HepG2 (cell line): ENCODE measurements around the gene ZNF880. TPM values are rescaled to one million over a fixed set of nuclear protein-coding genes. Genes with fewer than 3 reads are reported as not detected.

ENCODE experiments used
- ATAC-seq: fragments of 200-7000 bp; cut with Tn5 transposase; 3 replicates; pipeline ENCODE4 v1.9.1; 2020; ENCODE audit warnings: mild to moderate bottlenecking, moderate library complexity
- BruUV-seq: library from RNA; stranded (reverse); fragments of 400-500 nt; replicated peaks from 2 replicates; lab custom pipeline; 2021; lab: Mats Ljungman, UMichigan
- CTCF ChIA-PET: fragments of 300-600 bp; formaldehyde crosslinking; extraction: SDS; loops from one replicate; lab custom pipeline; 2021; ENCODE audit warnings: low total read pairs, inconsistent platforms, low intra/inter-chr PET ratio; lab: Yijun Ruan, JAX
- POLR2A ChIA-PET: fragments of 350-600 bp; sonication (Branson Sonifier 250); formaldehyde crosslinking; loops from one replicate; lab custom pipeline; 2020; ENCODE audit warnings: antibody characterized with exemption, inconsistent platforms; lab: Yijun Ruan, JAX
- DNase-seq: peaks from one replicate; pipeline ENCODE4 v3.0.0-alpha.2; 2015; ENCODE audit warnings: low spot score
- FAIRE-seq: peaks from 3 replicates; lab custom pipeline; 2011; peaks lifted over from hg19 to GRCh38; lab: Jason Lieb, UNC
- H2AFZ ChIP-seq: one replicate; pipeline ENCODE4 v1.6.1; 2011; ENCODE audit warnings: low read length, inconsistent platforms
- H3K27ac ChIP-seq: fragments of 300-600 bp; 3 replicates; pipeline ENCODE4 v1.8.0; 2011; ENCODE audit warnings: mixed run types, mild to moderate bottlenecking, mixed read lengths, low read length, inconsistent platforms; ENCODE audit not compliant: insufficient read depth; ENCODE audit errors: extremely low read length
- H3K27me3 ChIP-seq, 2 experiments: fragments of 200-600 bp in 1 of 2; 2 replicates in 1 of 2; 3 replicates in 1 of 2; pipeline versions ENCODE4 v1.6.0 to v1.8.0; 2011; ENCODE audit warnings: low read length in 2 of 2, mild to moderate bottlenecking in 2 of 2, moderate library complexity in 2 of 2, inconsistent platforms in 1 of 2; ENCODE audit not compliant: insufficient read depth in 2 of 2, control insufficient read depth in 1 of 2
- H3K36me3 ChIP-seq, 2 experiments: fragments of 200-600 bp in 1 of 2; replicated peaks in 1 of 2; 2 replicates in 1 of 2; 3 replicates in 1 of 2; pipeline versions ENCODE4 v1.5.1 to v1.8.0; 2011; ENCODE audit warnings: low read length in 2 of 2, inconsistent platforms in 1 of 2; ENCODE audit not compliant: insufficient read depth in 2 of 2, control insufficient read depth in 1 of 2
- H3K4me1 ChIP-seq: 2 replicates; pipeline ENCODE4 v1.5.1; 2012; ENCODE audit warnings: low read length, inconsistent platforms; ENCODE audit not compliant: insufficient read depth
- H3K4me2 ChIP-seq: 2 replicates; pipeline ENCODE4 v1.6.0; 2011; ENCODE audit warnings: low read depth, low read length, inconsistent platforms
- H3K4me3 ChIP-seq, 3 experiments: fragments of 200-600 bp in 1 of 3; sonication (generic), shearing (Covaris generic) in 1 of 3; replicated peaks in 1 of 3; 2 replicates each; pipeline ENCODE4 v1.5.1; 2011 to 2016; ENCODE audit warnings: low read length in 3 of 3, inconsistent platforms in 2 of 3, low read depth in 2 of 3, mild to moderate bottlenecking in 2 of 3, control low read depth in 1 of 3, mixed read lengths in 1 of 3; ENCODE audit not compliant: insufficient read depth in 1 of 3
- H3K79me2 ChIP-seq: one replicate; pipeline ENCODE4 v1.6.1; 2011; ENCODE audit warnings: low read length, inconsistent platforms; ENCODE audit not compliant: insufficient read depth
- H3K9ac ChIP-seq: 2 replicates; pipeline ENCODE4 v1.6.0; 2011; ENCODE audit warnings: mild to moderate bottlenecking, low read depth, low read length, inconsistent platforms; ENCODE audit not compliant: insufficient read depth
- H3K9me3 ChIP-seq: 2 replicates; pipeline ENCODE4 v1.5.1; 2012; ENCODE audit warnings: mild to moderate bottlenecking, low read length
- H4K20me1 ChIP-seq: 2 replicates; pipeline ENCODE4 v1.6.0; 2011; ENCODE audit warnings: inconsistent platforms, mild to moderate bottlenecking, low read length, moderate library complexity; ENCODE audit not compliant: insufficient read depth
- ARNTL ChIP-seq: sonication (generic); formaldehyde crosslinking; IDR thresholded peaks from 2 replicates; pipeline ENCODE4 v1.4.0; 2020; ENCODE audit warnings: mild to moderate bottlenecking, missing genetic modification reagents
- BATF2 ChIP-seq: sonication (generic); formaldehyde crosslinking; IDR thresholded peaks from 2 replicates; pipeline ENCODE4 v1.8.0; 2022; ENCODE audit warnings: mild to moderate bottlenecking, missing genetic modification reagents, moderate library complexity
- CREB3 ChIP-seq: sonication (generic); formaldehyde crosslinking; IDR thresholded peaks from 2 replicates; pipeline ENCODE4 v1.5.0; 2020; ENCODE audit warnings: missing genetic modification reagents
- ETV6 ChIP-seq: sonication (generic); formaldehyde crosslinking; conservative IDR thresholded peaks from 2 replicates; pipeline ENCODE4 v1.4.0; 2020; ENCODE audit warnings: missing genetic modification reagents
- GATAD2A ChIP-seq: IDR thresholded peaks from 2 replicates; pipeline ENCODE4 v1.6.1; 2016
- MLLT10 ChIP-seq: sonication (generic); formaldehyde crosslinking; IDR thresholded peaks from 2 replicates; pipeline ENCODE4 v1.4.0; 2020; ENCODE audit warnings: missing genetic modification reagents
- REST ChIP-seq, 2 experiments: IDR thresholded peaks; 2 replicates each; pipeline ENCODE4 v1.6.1; 2011 to 2012; ENCODE audit warnings: low read length in 2 of 2, borderline replicate concordance in 1 of 2, low read depth in 1 of 2, mild to moderate bottlenecking in 1 of 2, moderate library complexity in 1 of 2
- ZBTB46 ChIP-seq: sonication (generic); formaldehyde crosslinking; IDR thresholded peaks from 2 replicates; pipeline ENCODE4 v1.4.0; 2020; ENCODE audit warnings: mild to moderate bottlenecking, missing genetic modification reagents, borderline replicate concordance
- ZNF207 ChIP-seq: fragments of 450-650 bp; IDR thresholded peaks from 2 replicates; pipeline ENCODE4 v1.6.1; 2016; ENCODE audit warnings: antibody characterized with exemption, borderline replicate concordance
- ZNF7 ChIP-seq: IDR thresholded peaks from 2 replicates; pipeline ENCODE4 v1.6.1; 2016; ENCODE audit warnings: missing biosample characterization, missing genetic modification reagents
- ZNF770 ChIP-seq: sonication (generic); formaldehyde crosslinking; IDR thresholded peaks from 2 replicates; pipeline ENCODE4 v1.5.0; 2020; ENCODE audit warnings: mild to moderate bottlenecking, missing genetic modification reagents
- ZNF839 ChIP-seq: sonication (generic); formaldehyde crosslinking; IDR thresholded peaks from 2 replicates; pipeline ENCODE4 v1.4.0; 2020; ENCODE audit warnings: missing genetic modification reagents, mild to moderate bottlenecking, borderline replicate concordance
- WGBS: methylation state at CpG from one replicate; pipeline ENCODE4 v1.1.6; 2017; ENCODE audit warnings: low lambda C conversion rate; 5-methylcytosine and 5-hydroxymethylcytosine counted together
- in situ Hi-C: cut with HindIII; loops from 2 replicates; pipeline ENCODE4 v1.10.0; 2017; ENCODE audit warnings: low pct_unique_long_range_greater_than_20kb; ENCODE audit not compliant: extremely low pct_ligation_motif_present
- intact Hi-C: fragments of 100-400 bp; cut with micrococcal nuclease; formaldehyde crosslinking; loops from one replicate; pipeline ENCODE4 v1.10.0; 2022; ENCODE audit not compliant: unreplicated experiment
- polyA plus RNA-seq, 8 experiments: library from polyadenylated mRNA; depleted of rRNA in 3 of 8; stranded (reverse) in 7 of 8; unstranded in 1 of 8; fragments of >200 nt; fragmentation: Illumina TruSeq in 4 of 8; extraction: Trizol in 4 of 8; gene quantifications; 2 replicates each; pipeline versions ENCODE4 v1.2.1 to v1.2.3, GENCODE V29; 2011 to 2016; ENCODE audit warnings: low read depth in 4 of 8, missing spikeins in 1 of 8, mixed read lengths in 1 of 8; ENCODE audit not compliant: insufficient read depth in 1 of 8
- total RNA-seq, 5 experiments: library from RNA; depleted of rRNA; stranded (reverse); fragments of >200 nt; fragmentation: Illumina TruSeq; extraction: Trizol; gene quantifications; 2 replicates each; pipeline ENCODE4 v1.2.3, GENCODE V29; 2016; ENCODE audit warnings: low read depth in 1 of 5

Gene ZNF880
- total and polyA plus RNA-seq, 2 of the 13 experiments (the other 11 are each of a cell fraction or from before 2014, with no cell fraction given): 0.03 to 0.18 TPM

GRCh38 chr19:52415711-52416110, 46.0 kb downstream of the ZNF880 start:
- peaks cover 100% of the 10 kb centered on the region for H3K9me3 ChIP-seq
- FAIRE-seq (no peak), DNase-seq (no peak), ATAC-seq (no peak)
- in situ Hi-C loops (no loop called here), intact Hi-C loops (no loop called here)
- no peaks in the 10 kb centered on the region for H3K27me3 ChIP-seq
- 33% methylated on average over 5 of the region's 5 CpGs for WGBS
- no peaks in the 10 kb centered on the region for H3K79me2 ChIP-seq
- ChIA-PET CTCF (no interaction called here), POLR2A (no interaction called here)
- H3K36me3 ChIP-seq: no peaks in the 10 kb centered on the region; a peak in 1 of 5 replicates
- TSS peak; percentile 24 for BruUV-seq
- no peak overlapping the region for H2AFZ ChIP-seq
- H3K4me1 ChIP-seq: no peaks in the 10 kb centered on the region
- no peak overlapping the region for H3K4me2 ChIP-seq
- no peaks in the 10 kb centered on the region for H4K20me1 ChIP-seq
- TF ChIP-seq ZBTB46 (CRISPR knock-in tag) (no peak), ZNF207 (no peak), ARNTL (CRISPR knock-in tag) (no peak), ETV6 (no peak), CREB3 (CRISPR knock-in tag) (no peak), MLLT10 (no peak), ZNF839 (CRISPR knock-in tag) (no peak), REST (IDR thresholded peaks at IDR 0.05; ENCODE audit: borderline replicate concordance in 1 of 2, low read depth in 1 of 2, low read length in 2 of 2) (no peak), GATAD2A (CRISPR knock-in tag) (no peak), BATF2 (no peak), ZNF7 (CRISPR knock-in tag) (no peak), ZNF770 (no peak)
- H3K4me3 ChIP-seq: no peak overlapping the region
- no peak overlapping the region for H3K9ac ChIP-seq
- H3K27ac ChIP-seq: no peak overlapping the region
